HG02610 (cell line): ENCODE data around the gene CABP4.

ENCODE experiments used
- ATAC-seq: cut with Tn5 transposase; IDR thresholded peaks from one replicate; pipeline ENCODE4 v1.9.1; 2021; ENCODE audit warnings: mild to moderate bottlenecking, moderate library complexity; ENCODE audit not compliant: unreplicated experiment

Gene CABP4

DNA sequence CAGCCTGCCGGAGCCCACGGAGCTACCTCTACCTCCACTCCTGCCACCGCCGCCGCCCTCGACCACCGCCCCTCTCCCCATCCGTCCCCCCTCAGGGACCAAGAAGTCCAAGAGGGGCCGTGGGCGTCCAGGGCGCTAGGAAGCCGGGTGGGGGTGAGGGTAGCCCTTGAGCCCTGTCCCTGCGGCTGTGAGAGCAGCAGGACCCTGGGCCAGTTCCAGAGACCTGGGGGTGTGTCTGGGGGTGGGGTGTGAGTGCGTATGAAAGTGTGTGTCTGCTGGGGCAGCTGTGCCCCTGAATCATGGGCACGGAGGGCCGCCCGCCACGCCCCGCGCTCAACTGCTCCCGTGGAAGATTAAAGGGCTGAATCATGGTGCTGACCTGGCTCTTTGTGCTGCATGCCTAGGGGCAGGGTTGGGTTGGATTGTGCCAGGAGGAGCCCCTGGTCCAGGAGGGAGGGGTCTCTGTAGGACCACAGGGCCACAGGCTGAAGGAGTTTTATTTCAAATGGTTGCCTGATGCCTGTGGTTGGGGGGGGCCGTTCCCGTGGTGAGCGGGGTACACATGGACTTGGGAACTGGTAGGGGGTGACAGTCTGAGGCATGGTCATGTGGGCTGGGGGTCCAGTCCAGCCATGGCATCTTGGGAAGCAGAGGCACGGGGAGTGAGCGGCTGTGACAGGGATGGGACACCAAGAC, 20.0 kb upstream of the CABP4 start:
- no peak for ATAC-seq

DNA sequence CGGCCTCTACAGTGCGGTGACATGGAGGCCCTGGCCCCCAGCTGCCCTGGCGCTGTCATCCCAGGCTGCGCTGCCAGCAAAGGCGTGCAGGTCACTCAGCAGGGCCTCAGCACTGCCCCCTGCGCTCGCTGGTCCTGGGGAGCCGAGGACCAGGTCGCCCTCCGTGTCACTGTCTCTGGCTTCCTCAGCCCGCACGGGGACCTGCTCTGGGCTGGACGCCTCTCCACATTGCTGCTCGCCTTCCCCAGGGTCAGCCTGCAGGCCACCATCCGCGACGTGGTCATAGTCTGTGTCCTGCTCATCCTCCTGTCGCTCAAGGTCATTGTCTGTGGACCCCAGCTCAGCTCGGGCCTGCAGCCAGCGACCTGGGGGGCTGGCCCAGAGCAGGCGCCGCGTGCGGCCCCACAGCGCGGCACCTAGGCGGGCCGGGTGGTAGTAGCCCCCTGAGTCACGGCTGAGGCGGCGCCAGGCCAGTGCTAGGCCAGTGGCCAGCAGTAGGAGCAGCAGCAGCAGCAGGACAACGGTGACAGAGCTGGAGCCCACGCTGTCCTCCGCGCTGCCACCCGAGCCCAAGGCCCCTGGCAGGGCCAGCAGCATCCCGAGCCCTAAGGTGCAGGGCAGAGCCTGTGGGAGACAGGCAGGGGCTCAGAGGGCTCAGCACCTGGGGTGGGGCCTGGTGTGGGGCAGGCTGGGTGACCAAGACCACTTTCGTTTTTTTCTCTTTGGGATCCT, 19.3 kb upstream of the CABP4 start:
- ATAC-seq: peak; percentile 1

- peak; percentile 36 for ATAC-seq
Observed at GRCh38 chr11:67436459-67437081, 18.6 kb upstream of the CABP4 start.

GRCh38 chr11:67437082-67437808, 17.9 kb upstream of the CABP4 start, which contains the start of gene PTPRCAP:
PTPRCAP (minus strand) TSS chr11:67437682; CDS start chr11:67437619, 63 bp downstream.
- ATAC-seq: no peak

DNA sequence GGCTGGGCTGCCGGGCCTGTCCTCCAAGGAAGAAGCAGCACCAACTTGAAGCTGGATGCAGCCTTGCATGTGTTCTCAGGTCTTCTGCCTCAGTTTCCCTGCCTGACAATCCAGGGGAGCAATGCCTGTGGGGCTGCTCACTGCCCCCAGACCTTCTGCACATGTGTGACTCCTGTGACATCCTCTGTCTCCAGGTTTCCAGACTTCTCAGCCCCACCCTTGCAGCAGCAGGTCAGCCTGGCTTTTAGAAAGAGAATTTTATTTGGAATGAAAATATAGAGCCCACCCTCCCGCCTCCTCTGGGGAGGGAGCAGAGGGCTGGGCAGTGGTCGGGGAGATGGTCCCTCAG, 17.4 kb upstream of the CABP4 start:
- no peak for ATAC-seq

GRCh38 chr11:67438158-67438902, 16.8 kb upstream of the CABP4 start:
- no peak for ATAC-seq

DNA sequence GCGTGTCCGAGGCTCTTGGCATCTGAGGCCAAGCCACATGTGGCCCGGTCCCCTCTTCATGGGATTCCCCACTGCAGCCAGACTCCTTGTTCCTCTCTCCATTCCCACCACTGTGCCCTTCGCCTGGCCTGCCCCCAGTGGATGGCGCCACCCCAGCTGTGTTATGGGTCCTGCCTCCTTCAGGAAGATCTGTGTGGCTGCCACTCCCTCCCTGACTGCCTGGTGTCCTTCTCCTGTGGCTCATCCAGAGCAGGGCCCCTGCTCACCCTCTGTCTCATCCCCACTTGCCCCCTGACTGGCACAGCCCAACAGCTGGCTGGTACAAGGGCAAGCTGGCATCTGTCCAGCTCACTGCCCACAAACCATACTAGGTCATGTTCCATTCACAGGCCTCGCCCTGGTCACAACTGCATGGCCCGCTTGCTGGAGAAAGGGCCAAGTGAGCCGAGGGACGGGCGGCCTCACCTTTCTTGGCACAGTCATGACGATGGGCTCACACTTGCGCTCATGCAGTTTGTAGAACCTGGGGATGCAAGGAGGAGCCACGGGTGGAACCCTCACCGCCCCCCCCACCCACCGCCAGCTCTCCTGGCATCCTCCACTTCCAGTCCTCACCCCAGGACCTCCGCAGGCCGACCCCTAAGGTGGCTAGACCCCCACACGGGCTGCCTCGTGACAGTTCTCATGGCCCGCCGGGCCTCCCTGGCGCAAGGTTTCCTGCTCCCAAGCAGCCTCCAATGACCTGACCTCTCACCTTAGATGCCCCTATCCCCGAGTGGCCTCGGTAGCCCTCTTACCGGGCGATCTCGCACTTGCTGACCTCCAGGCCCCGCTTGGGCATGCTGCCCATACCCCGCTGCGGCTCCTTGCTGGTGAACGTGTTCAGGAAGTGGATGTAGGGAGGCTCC, 15.6 kb upstream of the CABP4 start:
- ATAC-seq: no peak

DNA sequence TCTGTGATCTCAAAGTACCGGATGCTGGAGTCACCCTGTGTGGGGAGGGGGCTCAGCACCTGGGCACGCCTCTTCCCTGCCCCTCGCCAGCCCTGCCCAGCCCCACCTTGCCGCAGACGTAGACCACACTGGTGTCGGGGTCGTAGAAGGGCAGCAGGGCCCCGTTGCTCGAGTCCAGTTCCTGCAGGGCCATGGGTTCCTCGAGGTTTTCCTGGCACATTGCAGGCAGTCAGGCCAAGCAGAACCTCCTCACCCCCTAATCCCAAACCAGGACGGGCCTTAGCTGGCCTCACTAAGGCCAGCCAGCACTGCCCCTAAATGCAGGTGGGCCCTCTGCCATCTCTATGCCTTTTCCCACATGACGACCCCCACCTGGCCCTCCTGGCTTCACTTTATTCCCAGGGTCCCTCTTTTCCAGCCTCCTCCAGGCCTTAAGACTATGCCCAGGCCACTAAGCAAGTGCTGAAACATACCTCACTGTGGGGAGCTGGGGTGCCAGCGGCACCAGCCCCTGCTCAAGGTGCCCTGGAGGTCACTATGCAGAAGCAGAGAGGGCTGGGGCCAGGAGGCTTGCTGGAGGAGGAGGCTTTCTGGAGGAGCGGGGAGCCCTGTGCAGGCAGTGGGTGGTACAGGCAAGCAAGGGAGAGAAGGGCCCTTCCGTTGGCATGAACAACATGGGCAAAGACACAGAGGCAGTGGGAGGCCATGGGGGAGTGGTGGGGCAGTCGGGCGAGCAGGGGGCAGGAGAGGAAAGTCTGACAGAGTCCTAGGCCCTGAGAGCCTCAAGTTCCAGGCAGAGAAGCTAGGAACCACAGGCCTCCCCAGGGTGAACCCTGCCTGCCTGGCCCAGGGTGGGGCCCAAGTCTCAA, 14.7 kb upstream of the CABP4 start:
- ATAC-seq: no peak

GRCh38 chr11:67441098-67441563, 14.0 kb upstream of the CABP4 start:
- ATAC-seq: no peak

GRCh38 chr11:67441731-67442351, 13.3 kb upstream of the CABP4 start:
- no peak for ATAC-seq

- no peak for ATAC-seq
Observed at GRCh38 chr11:67442504-67443404, 12.4 kb upstream of the CABP4 start.

GRCh38 chr11:67445515-67445914, 9.6 kb upstream of the CABP4 start:
- no peak for ATAC-seq

DNA sequence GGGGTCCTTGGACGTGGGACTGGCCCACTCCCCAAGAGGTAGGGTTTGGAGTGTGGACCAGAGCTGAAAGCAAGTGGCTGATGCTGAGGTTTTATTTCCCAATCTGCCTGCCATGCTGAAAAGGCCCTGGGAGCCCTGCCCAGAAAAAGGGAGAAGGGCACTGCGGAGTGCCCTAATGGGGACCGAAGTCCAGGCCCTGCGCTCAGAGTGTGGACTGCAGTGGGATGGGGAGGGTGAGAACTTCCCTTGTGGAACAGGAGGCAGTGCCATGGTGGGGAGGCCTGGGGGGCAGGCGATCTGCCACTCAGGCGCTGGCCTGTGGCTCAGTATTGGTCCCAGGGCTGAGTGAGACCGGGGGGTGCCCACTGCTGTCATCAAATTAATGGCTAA, 6.9 kb upstream of the CABP4 start:
- ATAC-seq: no peak

- ATAC-seq: no peak
Observed at GRCh38 chr11:67449116-67449844, 5.9 kb upstream of the CABP4 start.

- no peak for ATAC-seq
Observed at GRCh38 chr11:67450796-67451657, 4.1 kb upstream of the CABP4 start.

GRCh38 chr11:67451658-67451976, 3.5 kb upstream of the CABP4 start:
- no peak for ATAC-seq
